OCI-LY7 (cell line): Measurements from ENCODE around the gene SLC25A38. TPM values are rescaled to one million over a fixed set of nuclear protein-coding genes. Genes with fewer than 3 reads are reported as not detected.

ENCODE experiments used
- BruUV-seq: library from RNA; stranded (reverse); fragments of 400-500 nt; replicated peaks from 2 replicates; lab custom pipeline; 2021; lab: Mats Ljungman, UMichigan
- CTCF ChIA-PET: fragments of 300-600 bp; sonication (Branson Sonifier 250); formaldehyde crosslinking; loops from one replicate; lab custom pipeline; 2022; ENCODE audit warnings: antibody characterized with exemption; ENCODE audit not compliant: unreplicated experiment; lab: Charles Lee
- POLR2A ChIA-PET: fragments of 300-600 bp; sonication (Branson Sonifier 250); formaldehyde crosslinking; loops from one replicate; lab custom pipeline; 2022; ENCODE audit warnings: antibody characterized with exemption; lab: Charles Lee
- DNase-seq: peaks from one replicate; pipeline ENCODE4 v3.0.0-alpha.2; 2015; ENCODE audit warnings: low spot score
- H2AFZ ChIP-seq: fragments of 200-600 bp; sonication (generic), shearing (Covaris generic); 2 replicates; pipeline ENCODE4 v1.6.1; 2014; ENCODE audit warnings: mild to moderate bottlenecking, antibody characterized with exemption, low read length, moderate library complexity
- H3K27ac ChIP-seq: fragments of 200-600 bp; sonication (generic); 2 replicates; pipeline ENCODE4 v1.5.1; 2014; ENCODE audit warnings: mixed run types, low read depth, mild to moderate bottlenecking, moderate library complexity, low read length, inconsistent platforms; ENCODE audit not compliant: poor library complexity, severe bottlenecking
- H3K36me3 ChIP-seq: fragments of 200-600 bp; sonication (generic); 2 replicates; pipeline ENCODE4 v1.6.1; 2014; ENCODE audit warnings: mild to moderate bottlenecking, antibody characterized with exemption, low read length, moderate library complexity, mixed read lengths; ENCODE audit not compliant: insufficient read depth
- H3K4me1 ChIP-seq: fragments of 200-600 bp; sonication (generic); 2 replicates; pipeline ENCODE4 v1.5.1; 2014; ENCODE audit warnings: mild to moderate bottlenecking, low read length; ENCODE audit not compliant: insufficient read depth, poor library complexity, severe bottlenecking
- H3K4me2 ChIP-seq: fragments of 200-600 bp; sonication (generic); 2 replicates; pipeline ENCODE4 v1.6.1; 2014; ENCODE audit warnings: mild to moderate bottlenecking, low read length
- H3K4me3 ChIP-seq: fragments of 200-600 bp; sonication (generic); 2 replicates; pipeline ENCODE4 v1.5.1; 2014; ENCODE audit warnings: mild to moderate bottlenecking, low read depth, low read length; ENCODE audit not compliant: poor library complexity, severe bottlenecking
- H3K79me2 ChIP-seq: fragments of 200-600 bp; sonication (generic); 2 replicates; pipeline ENCODE4 v1.6.1; 2016; ENCODE audit warnings: low read depth, mild to moderate bottlenecking, low read length, moderate library complexity, mixed read lengths; ENCODE audit not compliant: insufficient read depth
- H3K9me2 ChIP-seq: fragments of 200-600 bp; sonication (generic); 2 replicates; pipeline ENCODE4 v1.6.1; 2016; ENCODE audit warnings: mild to moderate bottlenecking, low read length, mixed read lengths; ENCODE audit not compliant: insufficient read depth
- H3K9me3 ChIP-seq: fragments of 200-600 bp; sonication (generic); 2 replicates; pipeline ENCODE4 v1.6.1; 2014; ENCODE audit warnings: mild to moderate bottlenecking, mixed run types, low read length, mixed read lengths
- H4K20me1 ChIP-seq: fragments of 200-600 bp; sonication (generic); 2 replicates; pipeline ENCODE4 v1.6.1; 2014; ENCODE audit warnings: mild to moderate bottlenecking, antibody characterized with exemption, low read length, moderate library complexity, mixed read lengths; ENCODE audit not compliant: insufficient read depth
- EZH2phosphoT487 ChIP-seq: fragments of 200-600 bp; sonication (generic); IDR thresholded peaks from 2 replicates; pipeline ENCODE4 v1.6.1; 2018; ENCODE audit warnings: low read depth, borderline replicate concordance, mild to moderate bottlenecking, mixed run types, antibody characterized with exemption, low read length, moderate library complexity, mixed read lengths
- intact Hi-C: fragments of 100-400 bp; cut with micrococcal nuclease; formaldehyde crosslinking; loops from one replicate; pipeline ENCODE4 v1.10.0; 2022; ENCODE audit not compliant: unreplicated experiment
- total RNA-seq, 2 experiments: library from RNA; depleted of rRNA in 1 of 2; stranded (reverse); fragments of >200 nt in 1 of 2; shearing (Covaris generic) in 1 of 2; gene quantifications; 2 replicates each; pipeline ENCODE4 v1.2.3, GENCODE V29; 2014 to 2022
- TF ChIP-seq, protein P1 (sequence below): fragments of 200-600 bp; sonication (generic); conservative IDR thresholded peaks from 2 replicates; pipeline ENCODE4 v1.5.1; 2014; ENCODE audit warnings: mild to moderate bottlenecking, antibody characterized with exemption, low read length, moderate library complexity, mixed read lengths

Gene SLC25A38
- total RNA-seq, 2 experiments from 2014 or later: 32.6 to 35.4 TPM

DNA sequence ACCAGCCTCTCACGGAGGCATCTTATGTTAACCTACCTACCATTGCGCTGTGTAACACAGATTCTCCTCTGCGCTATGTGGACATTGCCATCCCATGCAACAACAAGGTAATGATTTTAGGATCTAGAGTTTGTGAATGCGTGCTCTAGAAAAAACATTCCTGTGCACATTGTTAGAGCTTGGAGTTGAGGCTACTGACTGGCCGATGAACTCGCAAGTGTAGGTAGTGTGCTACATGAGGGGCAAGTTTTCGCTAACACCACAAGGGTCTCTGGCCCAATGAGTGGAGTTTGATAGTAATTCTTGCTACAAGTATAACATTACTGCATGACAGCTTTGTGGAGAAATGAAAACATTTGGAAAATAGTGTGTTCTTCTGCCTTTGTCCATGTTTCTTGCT lies 27.7 kb downstream of the SLC25A38 start:
- H3K36me3 ChIP-seq: peaks cover 87% of the 10 kb centered on the region
- H2AFZ ChIP-seq: no peak overlapping the region
- H3K4me1 ChIP-seq: peaks cover 37% of the 10 kb centered on the region
- BruUV-seq: no TSS peak
- TF ChIP-seq, protein P1, sequence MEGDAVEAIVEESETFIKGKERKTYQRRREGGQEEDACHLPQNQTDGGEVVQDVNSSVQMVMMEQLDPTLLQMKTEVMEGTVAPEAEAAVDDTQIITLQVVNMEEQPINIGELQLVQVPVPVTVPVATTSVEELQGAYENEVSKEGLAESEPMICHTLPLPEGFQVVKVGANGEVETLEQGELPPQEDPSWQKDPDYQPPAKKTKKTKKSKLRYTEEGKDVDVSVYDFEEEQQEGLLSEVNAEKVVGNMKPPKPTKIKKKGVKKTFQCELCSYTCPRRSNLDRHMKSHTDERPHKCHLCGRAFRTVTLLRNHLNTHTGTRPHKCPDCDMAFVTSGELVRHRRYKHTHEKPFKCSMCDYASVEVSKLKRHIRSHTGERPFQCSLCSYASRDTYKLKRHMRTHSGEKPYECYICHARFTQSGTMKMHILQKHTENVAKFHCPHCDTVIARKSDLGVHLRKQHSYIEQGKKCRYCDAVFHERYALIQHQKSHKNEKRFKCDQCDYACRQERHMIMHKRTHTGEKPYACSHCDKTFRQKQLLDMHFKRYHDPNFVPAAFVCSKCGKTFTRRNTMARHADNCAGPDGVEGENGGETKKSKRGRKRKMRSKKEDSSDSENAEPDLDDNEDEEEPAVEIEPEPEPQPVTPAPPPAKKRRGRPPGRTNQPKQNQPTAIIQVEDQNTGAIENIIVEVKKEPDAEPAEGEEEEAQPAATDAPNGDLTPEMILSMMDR: no peak
- no peak for TF ChIP-seq EZH2phosphoT487
- H3K27ac ChIP-seq: no peak overlapping the region
- peak overlapping the region; percentile 16; the same call in 1 of the 2 replicates for H3K4me2 ChIP-seq
- H3K4me3 ChIP-seq: no peak overlapping the region
- intact Hi-C loops: no loop called here
- H3K9me3 ChIP-seq: no peaks in the 10 kb centered on the region
- peaks cover 38% of the 10 kb centered on the region for H4K20me1 ChIP-seq
- no peak for DNase-seq
- peaks cover 47% of the 10 kb centered on the region for H3K79me2 ChIP-seq
- no peaks in the 10 kb centered on the region for H3K9me2 ChIP-seq
- CTCF ChIA-PET: no interaction called here
- POLR2A ChIA-PET: interaction anchor here (1.3 kb wide), 1 partner anchor 27 kb away, joined by 4 read pairs; no protein-coding TSS in a partner anchor

DNA sequence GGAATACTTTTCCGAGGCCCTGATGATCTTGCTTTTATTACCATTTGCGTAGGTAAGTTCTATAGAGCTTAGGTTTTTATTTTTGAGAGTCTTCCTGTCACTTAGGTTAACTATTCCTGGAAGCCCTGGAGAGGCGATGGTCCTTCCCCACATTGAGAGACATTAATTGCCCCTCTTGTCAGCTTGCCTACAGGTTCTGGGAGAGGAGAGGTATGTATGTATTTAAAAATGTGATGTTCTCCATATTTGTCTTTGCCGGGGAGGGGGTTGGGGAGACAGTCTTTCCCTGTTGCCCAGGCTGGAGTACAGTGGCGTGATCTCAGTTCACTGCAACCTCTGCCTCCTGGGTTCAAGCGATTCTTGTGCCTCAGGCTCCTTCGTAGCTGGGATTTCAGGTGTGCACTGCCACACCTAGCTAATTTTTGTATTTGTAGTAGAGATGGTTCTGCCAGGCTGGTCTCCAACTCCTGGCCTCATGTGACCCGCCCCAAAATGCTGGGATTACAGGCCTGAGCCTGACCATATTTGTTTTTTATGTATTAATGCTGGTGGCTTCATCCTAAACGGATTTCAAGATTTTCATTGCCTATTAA lies 29.6 kb downstream of the SLC25A38 start:
- ChIA-PET CTCF (no interaction called here), POLR2A (interaction anchor here (0.7 to 1.8 kb wide), 4 partner anchors 13 to 29 kb away, joined by 3 to 5 read pairs (median 4); no protein-coding TSS in a partner anchor)
- H3K9me3 ChIP-seq: no peaks in the 10 kb centered on the region
- no peak for DNase-seq
- H4K20me1 ChIP-seq: peaks cover 30% of the 10 kb centered on the region
- H3K36me3 ChIP-seq: peaks cover 75% of the 10 kb centered on the region
- no peak overlapping the region for H3K27ac ChIP-seq
- no peak overlapping the region for H3K4me3 ChIP-seq
- no peak overlapping the region for H2AFZ ChIP-seq
- H3K4me2 ChIP-seq: no peak overlapping the region
- peaks cover 34% of the 10 kb centered on the region for H3K4me1 ChIP-seq
- H3K79me2 ChIP-seq: peaks cover 34% of the 10 kb centered on the region
- TF ChIP-seq, protein P1: no peak
- no peak for TF ChIP-seq EZH2phosphoT487
- no peaks in the 10 kb centered on the region for H3K9me2 ChIP-seq
- intact Hi-C loops: no loop called here
- no TSS peak for BruUV-seq
